ENCODE measurements around the gene TEX47. TPM values are rescaled to one million over a fixed set of nuclear protein-coding genes. Genes with fewer than 3 reads are reported as not detected.
A peak's percentile ranks its signal among the peaks of the same experiment; 100 is the strongest.

Gene TEX47
- total RNA-seq, 1 experiment from 2014 or later = not detected

DNA sequence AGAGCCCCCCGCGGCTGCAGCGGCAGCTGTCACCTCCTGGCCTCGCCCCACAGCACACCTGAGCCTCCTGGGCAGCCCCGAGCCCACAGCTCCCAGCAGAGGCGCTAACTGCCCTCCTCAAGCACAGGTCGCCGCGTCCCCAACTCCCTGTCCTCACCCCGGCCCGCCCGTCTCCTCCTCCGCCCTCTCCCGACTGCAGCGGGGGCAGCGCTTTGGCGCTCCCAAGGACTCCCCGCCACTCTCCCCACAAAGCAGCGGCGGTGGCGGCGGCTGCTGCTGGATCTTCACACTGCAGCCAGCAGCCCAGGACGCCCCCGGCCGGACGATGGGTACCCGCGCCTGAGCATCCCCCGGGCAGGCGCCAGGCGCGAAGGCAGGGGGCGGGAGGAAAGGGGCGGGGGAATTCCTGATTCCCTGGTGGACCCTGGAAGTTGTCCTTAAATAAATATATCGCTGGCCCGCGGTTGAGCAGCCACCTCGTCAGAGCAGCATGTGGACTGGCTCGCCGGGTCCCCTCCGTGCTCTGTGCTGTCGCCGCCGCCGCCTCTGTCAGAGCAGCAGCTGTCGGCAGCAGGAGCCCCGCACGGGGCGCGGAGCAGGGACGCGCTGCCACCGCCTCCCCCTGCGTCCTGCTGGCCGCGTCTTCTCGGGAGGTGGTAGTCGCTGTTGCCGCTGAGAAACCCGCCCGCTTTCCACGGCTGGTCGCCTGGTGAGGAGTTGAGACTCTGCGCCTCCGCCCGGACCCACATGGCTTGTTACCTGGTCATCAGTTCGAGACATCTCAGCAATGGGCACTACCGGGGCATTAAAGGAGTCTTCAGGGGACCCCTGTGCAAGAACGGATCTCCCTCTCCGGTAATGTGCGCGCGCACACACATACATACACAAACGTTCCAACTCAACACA lies 36.1 kb downstream of the TEX47 start, which contains the start of gene ZNF804B (continued):
- TF ChIP-seq, protein P1, sequence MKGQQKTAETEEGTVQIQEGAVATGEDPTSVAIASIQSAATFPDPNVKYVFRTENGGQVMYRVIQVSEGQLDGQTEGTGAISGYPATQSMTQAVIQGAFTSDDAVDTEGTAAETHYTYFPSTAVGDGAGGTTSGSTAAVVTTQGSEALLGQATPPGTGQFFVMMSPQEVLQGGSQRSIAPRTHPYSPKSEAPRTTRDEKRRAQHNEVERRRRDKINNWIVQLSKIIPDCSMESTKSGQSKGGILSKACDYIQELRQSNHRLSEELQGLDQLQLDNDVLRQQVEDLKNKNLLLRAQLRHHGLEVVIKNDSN (CRISPR knock-in tag; IDR thresholded peaks at IDR 0.05) = no peak; the same call in 1 of the 2 replicates
- TF ChIP-seq ZSCAN18 (CRISPR knock-in tag; IDR thresholded peaks at IDR 0.05) (no peak), CDX4 (CRISPR knock-in tag; IDR thresholded peaks at IDR 0.05; ENCODE audit: borderline replicate concordance) (no peak)

- CTCF ChIA-PET = interaction anchor here (0.6 to 3.1 kb wide), 6 partner anchors 16 to 1013 kb away, joined by 4 to 8 read pairs (median 6); no protein-coding TSS in a partner anchor
- no peaks in the 10 kb centered on the region for H3K36me3 Mint-ChIP-seq
- ATAC-seq (peak; percentile 43), DNase-seq (ENCODE audit: low spot score) (peak; percentile 37)
- H3K27me3 Mint-ChIP-seq (ENCODE audit: low read depth) = peaks cover 53% of the 10 kb centered on the region
- POLR2A ChIA-PET = no interaction called here
- H3K4me1 Mint-ChIP-seq = peaks cover 7% of the 10 kb centered on the region
- 0 out of 2 replicates have a peak, but pooled peaks have one; percentile 25 for TF ChIP-seq ZNF263 (CRISPR knock-in tag; IDR thresholded peaks at IDR 0.05; ENCODE audit: low read depth)
- 0 out of 2 replicates have a peak, but pooled peaks have one; percentile 23 for TF ChIP-seq ZNF232 (CRISPR knock-in tag; IDR thresholded peaks at IDR 0.05)
- TF ChIP-seq FOXK1 (CRISPR knock-in tag; IDR thresholded peaks at IDR 0.05) = no peak
- H3K4me3 Mint-ChIP-seq = peak overlapping the region; percentile 77
- no peak overlapping the region for H3K27ac Mint-ChIP-seq
- H3K9me3 Mint-ChIP-seq = no peaks in the 10 kb centered on the region
These were observed 36.9 kb downstream of the TEX47 start for GRCh38 chr7:88758381-88759229.

DNA sequence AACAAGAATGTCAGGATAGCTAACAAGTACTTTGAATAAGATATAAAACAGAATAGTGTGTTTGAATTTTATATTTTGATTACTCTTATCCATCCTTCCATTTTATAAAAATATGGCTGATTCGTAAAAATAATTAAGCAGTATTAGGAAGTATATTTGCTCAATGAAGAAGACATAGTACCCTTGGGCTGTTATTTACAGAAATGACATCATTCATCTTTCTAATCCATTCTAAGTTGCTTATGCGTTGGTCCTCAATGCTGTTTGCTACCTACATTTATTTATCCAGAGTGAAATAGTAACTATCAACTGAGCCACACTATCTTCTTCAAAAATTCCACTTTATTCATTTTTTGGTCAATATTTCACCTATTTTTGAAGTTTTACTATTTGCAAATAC lies 38.2 kb downstream of the TEX47 start:
- Mint-ChIP-seq H3K9me3 (no peaks in the 10 kb centered on the region), H3K36me3 (no peaks in the 10 kb centered on the region), H3K4me1 (peaks cover 7% of the 10 kb centered on the region), H3K4me3 (no peak overlapping the region), H3K27ac (no peak overlapping the region), H3K27me3 (ENCODE audit: low read depth) (peaks cover 51% of the 10 kb centered on the region)
- ChIA-PET CTCF (no interaction called here), POLR2A (no interaction called here)
- DNase-seq (ENCODE audit: low spot score) (no peak), ATAC-seq (no peak)
- TF ChIP-seq MLX (CRISPR knock-in tag; IDR thresholded peaks at IDR 0.05) (no peak), ARID4B (CRISPR knock-in tag; IDR thresholded peaks at IDR 0.05; ENCODE audit: borderline replicate concordance) (no peak), TCF7 (CRISPR knock-in tag; IDR thresholded peaks at IDR 0.05; ENCODE audit: low read depth) (no peak), HMGA2 (CRISPR knock-in tag; IDR thresholded peaks at IDR 0.05) (no peak), EMX1 (CRISPR knock-in tag; IDR thresholded peaks at IDR 0.05) (no peak), FOXP4 (CRISPR knock-in tag; IDR thresholded peaks at IDR 0.05) (no peak), ZBTB43 (CRISPR knock-in tag; IDR thresholded peaks at IDR 0.05) (no peak)

Measured in WTC11 (cell line).